Fibroblast of skin of left biceps (primary cell): Measurements from ENCODE around the gene KPNA3.
"Not testable (repeated sequence)": the region's sequence is repeated elsewhere in the genome, so short reads cannot be mapped to it uniquely, and the experiment has no call there.

Experiments used
- DNase-seq, 2 experiments: peaks; one replicate each; pipeline ENCODE4 v3.0.0-alpha.2; 2013; ENCODE audit warnings: low read depth in 2 of 2

KPNA3 gene

DNA sequence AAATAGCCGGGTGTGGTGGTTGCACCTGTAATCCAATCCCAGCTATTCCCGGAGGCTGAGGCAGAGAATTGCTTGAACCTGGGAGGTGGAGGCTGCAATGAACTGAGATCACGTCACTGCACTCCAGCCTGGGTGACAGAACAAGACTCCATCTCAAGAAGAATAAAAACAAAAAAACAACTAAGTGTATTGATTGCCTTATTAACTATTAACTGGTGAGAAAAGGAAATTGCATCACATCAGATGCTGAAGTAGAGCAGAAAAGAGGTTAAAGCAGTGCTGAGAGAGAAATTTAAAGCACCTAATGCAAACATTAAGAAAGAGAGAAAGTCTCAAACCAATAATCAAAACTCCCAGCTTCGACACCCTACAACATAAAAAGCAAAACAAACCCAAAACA, 38.3 kb downstream of the KPNA3 start:
- DNase-seq, result no peak

GRCh38 chr13:49749848-49750247, 42.6 kb downstream of the KPNA3 start:
- DNase-seq, result no peak

DNA sequence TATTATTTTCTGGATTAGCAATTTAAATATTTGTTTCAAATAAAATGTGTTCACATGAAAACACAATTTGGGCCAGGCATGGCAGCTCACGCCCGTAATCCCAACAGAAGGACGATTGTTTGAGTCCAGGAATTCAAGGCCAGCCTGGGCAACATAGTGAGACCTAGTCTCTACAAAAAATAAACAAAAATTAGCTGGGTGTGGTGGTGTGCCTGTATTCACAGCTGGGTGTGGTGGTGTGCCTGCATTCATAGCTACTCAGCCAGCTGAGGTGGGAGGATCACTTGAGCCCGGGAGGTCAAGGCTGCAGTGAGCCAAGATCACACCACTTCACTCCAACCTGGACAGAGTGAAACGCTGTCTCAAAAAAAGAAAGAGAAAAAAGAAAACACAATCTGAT, 46.4 kb downstream of the KPNA3 start:
- DNase-seq, result no peak

- no peak for DNase-seq
Measured at GRCh38 chr13:49740870-49741269, 51.6 kb downstream of the KPNA3 start.

- no peak for DNase-seq
Measured at GRCh38 chr13:49739498-49740187, 52.8 kb downstream of the KPNA3 start.

DNA sequence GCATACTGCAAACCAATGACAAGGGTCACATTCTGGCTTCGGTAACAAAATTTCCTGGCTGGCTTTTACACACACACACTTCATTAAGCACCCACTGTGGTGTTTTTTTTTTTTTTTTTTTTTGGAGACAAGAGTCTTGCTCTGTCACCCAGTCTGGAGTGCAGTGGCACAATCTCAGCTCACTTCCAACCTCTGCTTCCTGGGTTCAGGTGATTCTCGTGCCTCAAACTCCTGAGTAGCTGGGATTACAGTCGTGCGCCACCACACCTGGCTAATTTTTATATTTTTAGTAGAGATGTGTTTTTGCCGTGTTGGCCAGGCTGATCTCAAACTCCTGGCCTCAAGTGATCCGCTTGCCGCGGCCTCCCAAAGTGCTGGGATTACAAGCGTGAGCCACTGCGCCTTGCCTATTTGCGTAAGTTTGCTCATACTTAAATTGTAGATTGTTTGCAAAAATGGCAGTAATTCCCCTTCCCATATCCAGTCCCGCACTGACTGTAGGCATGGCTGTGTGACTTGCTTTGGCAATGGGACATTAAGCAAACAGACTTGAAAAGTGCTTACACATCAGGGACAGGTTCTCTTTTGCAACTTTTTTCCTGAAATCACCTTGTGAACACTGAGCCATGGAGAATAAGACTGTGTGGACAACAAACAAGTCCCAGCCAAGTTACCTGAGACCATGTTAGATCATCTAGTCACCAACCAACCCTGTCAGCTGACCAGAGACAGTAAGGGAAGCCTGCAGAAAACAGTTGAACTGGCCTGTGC, 59.1 kb downstream of the KPNA3 start:
- DNase-seq, result no peak

GRCh38 chr13:49731766-49732165, 60.7 kb downstream of the KPNA3 start:
- peak; percentile 44 to 50 for DNase-seq

DNA sequence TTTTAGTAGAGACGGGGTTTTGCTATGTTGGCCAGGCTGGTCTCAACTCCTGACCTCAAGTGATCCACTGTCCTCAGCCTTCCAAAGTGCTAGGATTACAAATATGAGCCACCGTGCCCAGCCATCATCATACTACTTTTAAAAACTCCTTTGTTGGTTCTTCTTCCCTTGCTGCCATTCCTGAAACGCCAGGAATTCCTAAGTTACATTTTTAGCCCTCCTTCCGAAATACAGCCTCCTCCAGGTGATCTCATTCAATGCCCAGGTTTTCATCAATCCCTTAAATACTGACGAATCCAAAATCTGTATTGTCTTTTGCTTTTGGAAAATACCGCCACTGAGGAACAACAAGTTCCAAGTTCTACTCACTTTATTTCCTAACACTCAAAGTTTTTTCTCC, 75.9 kb downstream of the KPNA3 start:
- no peak for DNase-seq

DNA sequence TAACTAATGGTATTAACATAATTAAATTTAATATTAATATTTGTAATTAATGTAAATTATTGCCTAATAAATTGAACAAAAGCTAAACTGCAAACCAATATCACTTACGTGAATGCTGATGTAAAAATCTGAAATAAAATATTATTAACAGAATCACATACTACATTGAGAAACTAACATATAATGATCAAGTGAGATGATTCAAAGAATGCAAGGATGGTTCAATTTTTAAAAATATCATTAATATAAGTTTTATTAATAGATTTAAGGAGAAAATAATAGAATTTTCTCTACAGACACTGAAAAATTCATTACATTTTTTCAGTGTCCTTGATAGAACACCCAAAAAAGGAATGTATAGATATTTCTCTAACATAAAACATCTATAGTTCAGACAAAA, 77.7 kb downstream of the KPNA3 start:
- no peak for DNase-seq

GRCh38 chr13:49711218-49711863, 81.1 kb downstream of the KPNA3 start:
- no peak for DNase-seq

DNA sequence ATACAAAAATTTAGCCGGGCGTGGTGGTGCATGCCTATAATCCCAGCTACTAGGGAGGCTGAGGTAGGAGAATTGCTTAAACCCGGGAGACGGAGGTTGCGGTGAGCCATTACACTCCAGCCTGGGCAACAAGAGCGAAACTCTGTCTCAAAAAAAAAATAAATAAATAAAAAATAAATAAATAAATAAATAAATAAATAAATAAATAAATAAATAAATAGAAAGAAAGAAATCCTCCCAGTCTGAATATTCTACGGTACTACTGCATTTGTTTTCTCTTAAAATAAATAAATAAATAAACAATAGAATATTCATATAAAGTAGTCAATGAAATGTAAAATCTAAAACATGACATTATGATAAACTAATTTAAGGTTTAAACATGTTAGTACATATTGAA, 88.2 kb downstream of the KPNA3 start:
- DNase-seq, result not testable (repeated sequence)

DNA sequence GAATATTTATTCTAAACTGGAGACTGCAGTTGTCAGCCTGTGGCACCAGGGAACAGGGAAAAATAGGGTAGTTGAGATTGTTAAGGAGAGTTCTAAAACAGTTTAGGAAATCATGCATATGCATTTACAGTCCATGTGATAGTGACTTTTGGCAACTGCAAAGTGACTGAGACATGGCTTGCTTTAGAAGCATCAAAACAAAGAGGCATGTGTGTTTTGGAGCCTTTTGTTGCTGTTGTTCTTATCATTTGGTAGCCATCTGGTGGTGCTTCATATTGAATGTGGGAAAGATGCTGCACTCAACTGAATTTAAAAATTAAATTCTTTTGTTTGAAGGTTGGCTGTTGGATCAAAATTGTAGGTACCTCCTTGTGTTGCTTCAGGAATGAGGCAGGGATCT, 91.0 kb downstream of the KPNA3 start:
- no peak for DNase-seq

DNA sequence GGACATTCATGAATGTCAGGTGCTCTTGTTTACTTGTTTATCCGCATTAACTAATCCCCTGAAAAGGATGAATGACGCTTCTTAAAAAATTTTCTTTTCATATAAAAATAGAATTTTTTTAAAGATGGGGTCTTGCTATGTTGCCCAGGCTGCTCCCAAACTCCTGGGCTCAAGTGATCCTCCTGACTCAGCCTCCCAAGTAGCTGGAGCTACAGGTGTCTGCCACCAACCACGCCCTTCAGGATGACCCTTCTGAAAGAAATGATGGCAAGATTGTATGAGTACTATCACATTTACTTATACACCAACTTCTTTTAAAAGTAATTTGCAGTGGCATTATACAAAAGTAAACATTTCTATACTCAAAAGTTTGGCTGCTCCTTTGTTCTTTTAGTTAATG, 95.0 kb downstream of the KPNA3 start:
- no peak for DNase-seq

DNA sequence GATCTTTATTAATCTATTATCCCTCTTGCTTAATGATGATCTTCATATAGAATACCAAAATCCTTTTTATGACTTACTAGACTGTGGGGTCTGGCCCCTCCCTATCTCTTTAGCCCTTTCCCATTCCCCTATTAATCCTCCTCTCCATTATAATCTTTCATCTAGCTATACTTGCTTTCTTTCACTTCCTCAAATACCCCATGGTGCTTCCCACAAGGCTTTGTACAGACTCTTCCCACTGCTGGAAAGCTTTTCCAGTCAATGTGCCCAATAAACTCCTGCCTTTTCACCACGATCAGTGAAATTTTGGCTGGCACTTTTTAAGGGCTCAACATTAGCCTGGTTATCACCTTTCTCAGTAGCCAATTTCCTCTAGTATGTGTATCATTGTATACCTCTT, 98.0 kb downstream of the KPNA3 start:
- DNase-seq, result no peak

DNA sequence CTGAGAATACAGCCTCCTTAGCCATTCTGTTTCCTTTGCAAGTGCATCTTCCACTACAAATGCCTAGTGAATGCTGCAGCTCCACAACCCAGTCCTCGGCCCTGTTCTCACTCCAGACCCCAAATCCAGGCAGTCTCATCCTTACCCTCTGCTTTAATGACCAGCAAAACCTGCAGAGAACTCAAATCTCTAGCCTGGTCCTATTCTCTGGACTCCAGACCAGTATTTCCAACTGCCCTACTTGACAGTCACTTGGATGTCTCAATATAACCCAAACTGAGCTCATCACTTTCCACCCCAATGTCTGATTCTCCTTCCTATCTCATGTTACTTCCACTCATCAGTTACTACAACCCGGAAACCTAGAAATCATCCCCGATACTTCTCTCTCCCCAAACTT, 98.6 kb downstream of the KPNA3 start:
- no peak for DNase-seq

- DNase-seq, result peak in 1 of 2 experiments; percentile 34
Measured at GRCh38 chr13:49693191-49693733, 99.2 kb downstream of the KPNA3 start.

- peak; percentile 73 for DNase-seq
Measured at GRCh38 chr13:49690995-49691784, 101.3 kb downstream of the KPNA3 start, which contains the start of gene EBPL. Gene EBPL (minus strand): TSS chr13:49691486. CDS start chr13:49691424, 62 bp downstream.

GRCh38 chr13:49690133-49690994, 102.1 kb downstream of the KPNA3 start:
- no peak for DNase-seq

DNA sequence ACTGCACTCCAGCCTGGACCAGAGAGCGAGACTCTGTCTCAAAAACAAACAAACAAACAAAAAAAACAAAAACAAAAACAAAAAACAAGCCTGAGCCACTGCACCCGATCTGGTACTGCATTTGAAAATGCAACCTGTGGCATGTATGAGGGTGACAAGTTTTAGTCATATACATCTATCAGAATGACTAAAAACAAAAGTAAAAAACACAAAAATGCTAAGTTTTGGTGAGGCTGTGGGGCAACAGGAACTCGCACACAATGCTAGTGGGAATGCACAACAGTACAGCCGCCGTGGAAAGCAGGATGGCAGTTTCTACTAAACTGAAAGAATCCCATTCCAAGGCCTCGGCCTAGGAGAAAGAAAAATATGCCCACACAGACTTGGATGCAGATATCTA, 109.0 kb downstream of the KPNA3 start:
- DNase-seq, result no peak

DNA sequence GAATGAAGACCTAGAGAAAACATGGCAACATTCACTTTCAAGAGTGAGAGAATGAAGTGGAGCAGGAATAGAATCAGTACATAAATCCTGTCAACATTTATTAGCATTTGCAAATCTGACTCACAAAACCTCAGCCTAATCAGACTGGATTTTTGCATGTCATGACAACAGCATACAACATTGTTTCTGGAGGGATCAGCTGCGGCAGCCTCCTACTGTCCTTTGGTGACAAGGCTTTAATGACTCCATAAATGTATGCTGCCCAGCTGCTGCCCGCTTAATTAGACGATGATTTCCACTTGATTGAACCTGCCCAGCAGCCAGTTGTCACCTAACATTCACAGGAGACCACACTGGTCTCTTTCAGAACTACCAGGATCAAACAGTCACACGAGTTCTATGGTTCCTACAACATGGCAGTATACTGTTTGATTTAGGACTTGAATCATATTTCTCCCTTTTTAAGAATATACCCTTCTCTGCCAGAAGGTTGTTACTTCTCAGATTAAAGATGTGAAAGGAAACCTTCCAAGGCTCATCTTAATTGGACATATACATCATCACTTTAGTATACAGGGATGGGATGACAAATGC, 110.5 kb downstream of the KPNA3 start:
- DNase-seq, result no peak
